Esophagus muscularis mucosa (tissue), 4 donors: Measurements from ENCODE around the gene GOLGA2. TPM values are rescaled to one million over a fixed set of nuclear protein-coding genes. Genes with fewer than 3 reads are reported as not detected.

Source experiments
- DNase-seq: peaks from one replicate; pipeline ENCODE4 v3.0.0-alpha.2; 2017; ENCODE audit errors: extremely low spot score
- H3K27ac ChIP-seq, 4 donors: fragments of 200-600 bp; sonication (generic); replicated peaks in 1 of 4; 1 replicate in 3 of 4; 2 replicates in 1 of 4; pipeline ENCODE4 v1.5.1; 2016 to 2019; ENCODE audit warnings: mild to moderate bottlenecking in 1 of 4
- H3K27me3 ChIP-seq, 4 donors: fragments of 200-600 bp; sonication (generic); one replicate each; pipeline versions ENCODE4 v1.5.1 to v1.6.0; 2016 to 2019
- H3K36me3 ChIP-seq, 4 donors: fragments of 200-600 bp; sonication (generic); one replicate each; pipeline ENCODE4 v1.5.1; 2016 to 2019
- H3K4me1 ChIP-seq, 4 donors: fragments of 200-600 bp; sonication (generic); one replicate each; pipeline ENCODE4 v1.5.1; 2016 to 2019
- H3K4me3 ChIP-seq, 4 donors: fragments of 200-600 bp; sonication (generic); 1 replicate in 2 of 4; 2 replicates in 2 of 4; pipeline ENCODE4 v1.5.1; 2016 to 2019; ENCODE audit warnings: mild to moderate bottlenecking in 4 of 4, moderate library complexity in 1 of 4
- H3K9me3 ChIP-seq, 4 donors: fragments of 200-600 bp; sonication (generic); 1 replicate in 3 of 4; 2 replicates in 1 of 4; pipeline ENCODE4 v1.5.1; 2016 to 2019
- EP300 ChIP-seq: sonication (generic); formaldehyde crosslinking; IDR thresholded peaks from one replicate; pipeline ENCODE4 v1.6.1; 2017; ENCODE audit warnings: antibody characterized with exemption
- POLR2A ChIP-seq: fragments of 450-650 bp; IDR thresholded peaks from one replicate; pipeline ENCODE4 v1.6.1; 2017; ENCODE audit warnings: antibody characterized with exemption, moderate library complexity, mild to moderate bottlenecking, low read depth
- POLR2AphosphoS5 ChIP-seq, 2 donors: sonication (generic); formaldehyde crosslinking; IDR thresholded peaks; one replicate each; pipeline ENCODE4 v1.6.1; 2017; ENCODE audit warnings: antibody characterized with exemption in 2 of 2
- WGBS: methylation state at CpG from one replicate; pipeline ENCODE4 v1.1.5; 2018; 5-methylcytosine and 5-hydroxymethylcytosine counted together
- intact Hi-C: fragments of 100-400 bp; cut with DNase I; formaldehyde crosslinking; loops from one replicate; pipeline ENCODE4 v1.15.1; 2023
- total RNA-seq, 4 donors: library from RNA; depleted of rRNA; stranded (reverse); fragments of >200 nt; gene quantifications; one replicate each; pipeline versions ENCODE4 v1.1.0 to v1.2.1, GENCODE V29; 2016
- TF ChIP-seq, protein P1 (sequence below), 3 experiments: fragments of 200-600 bp in 2 of 3; fragments of 450-650 bp in 1 of 3; sonication (generic) in 2 of 3; IDR thresholded peaks; one replicate each; pipeline ENCODE4 v1.5.1; 2017 to 2019; ENCODE audit warnings: antibody characterized with exemption in 3 of 3, mild to moderate bottlenecking in 2 of 3, moderate library complexity in 1 of 3

The GOLGA2 gene
- total RNA-seq, 4 donors from 2014 or later = 71.1 to 108 (median 101) TPM

DNA sequence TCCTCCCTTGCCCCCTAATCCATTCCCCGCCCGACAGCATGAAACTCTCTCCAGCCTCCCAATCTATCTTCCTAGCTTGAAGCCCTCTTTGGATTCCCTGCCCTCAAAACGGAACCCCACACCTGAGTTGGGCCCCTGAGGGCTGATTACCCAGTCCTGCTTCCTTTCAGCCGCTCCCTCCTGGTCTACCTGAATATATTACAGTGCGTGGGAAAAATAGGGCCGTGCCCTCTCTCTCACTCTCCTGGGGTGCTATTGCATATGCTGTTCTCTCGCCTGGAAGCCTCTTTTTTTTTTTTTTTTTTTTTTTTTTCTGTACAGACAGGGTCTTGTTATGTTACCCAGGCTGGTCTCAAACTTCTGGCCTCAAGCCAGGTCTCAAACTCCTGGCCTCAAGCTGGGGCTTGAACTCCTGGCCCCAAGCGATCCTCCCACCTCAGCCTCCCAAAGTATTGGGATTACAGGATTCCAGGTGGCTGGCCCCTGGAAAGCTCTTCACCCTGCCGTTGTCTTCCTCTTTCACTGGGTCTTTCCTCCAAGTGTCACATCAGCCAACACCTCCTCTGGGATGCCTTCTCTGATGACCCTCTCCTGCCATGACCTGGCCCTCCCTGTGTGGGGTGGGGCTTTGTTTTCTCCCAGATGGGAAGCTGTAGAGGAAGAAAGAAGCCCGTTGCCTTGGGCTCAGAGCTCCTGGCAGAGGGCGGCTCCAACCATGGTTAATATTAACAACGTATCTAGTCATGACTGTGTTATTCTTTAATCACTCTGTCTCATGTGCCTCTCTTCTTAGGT lies 64.4 kb downstream of the GOLGA2 start:
- intact Hi-C loops = no loop called here
- Histone ChIP-seq H3K4me1 (peaks cover 0 to 35% (median 25%) of the 10 kb centered on the region in 4 donors), H3K36me3 (no peaks in the 10 kb centered on the region), H3K4me3 (no peak overlapping the region), H3K27ac (peak overlapping the region in 1 of 4 donors; percentile 27), H3K9me3 (no peaks in the 10 kb centered on the region), H3K27me3 (no peaks in the 10 kb centered on the region)
- TF ChIP-seq EP300 (no peak), POLR2AphosphoS5 (IDR thresholded peaks at IDR 0.05) (no peak), POLR2A (no peak)
- TF ChIP-seq, protein P1, sequence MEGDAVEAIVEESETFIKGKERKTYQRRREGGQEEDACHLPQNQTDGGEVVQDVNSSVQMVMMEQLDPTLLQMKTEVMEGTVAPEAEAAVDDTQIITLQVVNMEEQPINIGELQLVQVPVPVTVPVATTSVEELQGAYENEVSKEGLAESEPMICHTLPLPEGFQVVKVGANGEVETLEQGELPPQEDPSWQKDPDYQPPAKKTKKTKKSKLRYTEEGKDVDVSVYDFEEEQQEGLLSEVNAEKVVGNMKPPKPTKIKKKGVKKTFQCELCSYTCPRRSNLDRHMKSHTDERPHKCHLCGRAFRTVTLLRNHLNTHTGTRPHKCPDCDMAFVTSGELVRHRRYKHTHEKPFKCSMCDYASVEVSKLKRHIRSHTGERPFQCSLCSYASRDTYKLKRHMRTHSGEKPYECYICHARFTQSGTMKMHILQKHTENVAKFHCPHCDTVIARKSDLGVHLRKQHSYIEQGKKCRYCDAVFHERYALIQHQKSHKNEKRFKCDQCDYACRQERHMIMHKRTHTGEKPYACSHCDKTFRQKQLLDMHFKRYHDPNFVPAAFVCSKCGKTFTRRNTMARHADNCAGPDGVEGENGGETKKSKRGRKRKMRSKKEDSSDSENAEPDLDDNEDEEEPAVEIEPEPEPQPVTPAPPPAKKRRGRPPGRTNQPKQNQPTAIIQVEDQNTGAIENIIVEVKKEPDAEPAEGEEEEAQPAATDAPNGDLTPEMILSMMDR (IDR thresholded peaks at IDR 0.05) = no peak
- 72% methylated on average over 12 of the region's 12 CpGs for WGBS
- DNase-seq = no peak

DNA sequence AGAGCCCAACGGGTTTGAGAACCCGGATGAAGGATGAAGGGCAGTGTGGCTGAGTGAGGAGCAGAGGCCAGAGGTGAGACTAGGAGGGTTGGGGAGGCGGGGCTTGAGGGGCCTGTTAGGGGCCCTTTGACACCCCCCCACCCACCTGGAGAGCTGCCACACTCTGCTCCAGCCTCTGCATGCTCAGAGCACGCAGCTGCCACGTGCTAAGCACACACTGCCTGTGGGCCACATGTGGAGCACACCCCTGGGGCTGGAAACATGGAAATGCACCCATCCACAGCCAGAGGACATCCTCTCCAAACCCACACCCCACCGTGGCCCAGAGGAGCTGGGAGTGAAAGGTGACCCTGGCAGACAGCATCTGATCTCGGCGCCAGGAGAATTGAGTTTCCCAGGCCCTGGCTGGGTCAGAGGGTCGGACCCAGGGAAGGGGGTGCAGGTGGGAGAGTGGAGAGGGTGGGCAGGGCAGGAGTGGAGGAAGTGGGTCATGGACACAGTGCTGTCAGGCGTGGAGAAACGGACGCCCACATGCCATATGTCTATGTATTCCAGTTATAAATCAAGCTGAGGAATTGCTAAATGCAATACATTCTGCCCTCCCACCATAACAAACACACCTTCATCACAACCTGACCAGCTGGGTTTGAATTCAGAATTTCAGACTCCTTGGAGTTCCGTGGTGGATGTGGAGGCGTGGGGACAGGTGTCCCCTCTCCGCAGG lies 66.7 kb downstream of the GOLGA2 start:
- H3K27ac ChIP-seq = no peak overlapping the region
- TF ChIP-seq POLR2AphosphoS5 (IDR thresholded peaks at IDR 0.05) (no peak), POLR2A (no peak)
- TF ChIP-seq, protein P1 (IDR thresholded peaks at IDR 0.05) = no peak

DNA sequence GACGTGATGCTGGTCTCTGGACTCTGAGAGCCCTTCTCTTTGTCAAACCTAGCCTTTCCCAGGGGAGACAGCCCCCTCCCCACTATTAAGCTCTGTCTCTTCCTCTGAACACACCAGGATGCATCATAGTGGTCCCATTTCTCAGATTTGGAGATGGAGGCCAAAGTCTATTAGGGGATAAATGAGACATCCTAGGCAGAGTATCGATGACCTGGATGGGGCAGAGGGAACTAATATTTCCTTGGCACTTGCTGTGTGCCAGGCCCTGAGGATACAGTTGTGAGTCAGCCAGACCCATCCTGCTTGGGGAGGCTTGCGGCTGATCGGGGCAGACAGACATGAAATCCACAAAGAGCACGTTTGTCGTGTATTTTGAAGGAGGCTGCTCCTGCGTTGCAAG lies 67.4 kb downstream of the GOLGA2 start:
- H3K36me3 ChIP-seq = no peaks in the 10 kb centered on the region
- WGBS = 96% methylated on average over 7 of the region's 7 CpGs
- peaks cover 0 to 19% (median 3%) of the 10 kb centered on the region in 4 donors for H3K27me3 ChIP-seq
- intact Hi-C loops = no loop called here
- no peak for DNase-seq
- TF ChIP-seq POLR2A = no peak
- TF ChIP-seq, protein P1 (IDR thresholded peaks at IDR 0.05) = no peak
- TF ChIP-seq POLR2AphosphoS5 (IDR thresholded peaks at IDR 0.05) = no peak
- TF ChIP-seq EP300 = no peak
- peaks cover 11 to 36% (median 29%) of the 10 kb centered on the region in 4 donors for H3K4me1 ChIP-seq
- no peak overlapping the region for H3K27ac ChIP-seq
- no peak overlapping the region for H3K4me3 ChIP-seq
- no peaks in the 10 kb centered on the region for H3K9me3 ChIP-seq

More for the DNA sequence above, 66.7 kb downstream of the GOLGA2 start:
- intact Hi-C loops = no loop called here
- Histone ChIP-seq H3K4me3 (no peak overlapping the region), H3K9me3 (no peaks in the 10 kb centered on the region), H3K27me3 (peaks cover 0 to 12% (median 0%) of the 10 kb centered on the region in 4 donors), H3K36me3 (no peaks in the 10 kb centered on the region), H3K4me1 (peaks cover 3 to 29% (median 21%) of the 10 kb centered on the region in 4 donors)
- WGBS = 71% methylated on average over 14 of the region's 15 CpGs
- DNase-seq = no peak

DNA sequence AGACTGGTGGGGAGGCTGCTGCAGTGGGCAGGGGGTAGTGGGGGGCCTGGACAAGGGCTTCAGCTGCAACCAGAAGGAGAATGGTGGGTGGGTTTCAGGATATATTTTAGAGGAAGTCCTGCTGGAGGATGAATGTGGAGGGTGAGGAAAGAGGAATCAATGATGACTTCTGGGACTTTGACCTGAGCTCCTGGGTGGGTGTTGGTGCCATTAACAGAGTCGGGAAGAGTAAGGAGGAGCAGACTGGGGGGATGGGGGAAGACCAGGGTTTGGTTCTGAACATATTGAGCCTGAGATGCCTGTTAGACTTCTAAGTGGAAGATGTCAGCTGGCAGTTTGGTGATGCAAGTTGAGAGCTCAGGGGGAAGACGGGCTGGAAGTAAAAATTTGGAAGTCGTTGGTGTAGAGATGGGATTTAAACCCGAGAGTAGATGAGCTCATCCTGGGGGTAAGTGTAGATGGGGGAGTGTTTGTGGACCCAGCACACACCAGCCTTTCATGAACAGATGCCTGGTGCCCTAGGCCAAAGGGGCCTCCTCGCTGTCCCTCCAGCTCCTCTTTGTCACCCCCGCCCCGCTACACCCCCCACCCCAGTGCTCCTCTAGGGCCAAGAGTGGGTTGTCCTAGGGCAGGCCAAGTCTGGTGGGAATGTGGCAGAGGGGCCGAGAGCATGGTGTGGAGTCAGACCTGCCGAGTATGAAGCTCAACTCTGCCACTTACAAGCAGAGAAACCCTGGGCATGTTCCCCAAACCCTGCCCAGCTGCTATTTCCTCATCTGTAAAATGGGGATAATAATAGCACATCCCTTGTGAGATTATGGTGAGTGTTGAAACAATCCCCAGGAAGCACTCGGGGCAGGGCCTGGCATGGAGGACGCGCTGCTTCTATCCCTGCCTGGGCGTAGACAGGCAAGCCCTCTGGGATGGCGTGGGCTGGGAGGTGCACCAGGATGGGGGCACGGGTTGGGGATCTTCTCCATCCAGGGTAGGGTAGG lies 68.6 kb downstream of the GOLGA2 start:
- peaks cover 11 to 43% (median 35%) of the 10 kb centered on the region in 4 donors for H3K4me1 ChIP-seq
- DNase-seq = no peak
- no peaks in the 10 kb centered on the region for H3K9me3 ChIP-seq
- H3K4me3 ChIP-seq = no peak overlapping the region
- TF ChIP-seq POLR2A (no peak), EP300 (no peak), POLR2AphosphoS5 (IDR thresholded peaks at IDR 0.05) (no peak)
- TF ChIP-seq, protein P1 (IDR thresholded peaks at IDR 0.05) = no peak
- H3K27me3 ChIP-seq = peaks cover 0 to 21% (median 3%) of the 10 kb centered on the region in 4 donors
- peak overlapping the region in 1 of 4 donors; percentile 15 for H3K27ac ChIP-seq
- H3K36me3 ChIP-seq = no peaks in the 10 kb centered on the region
- 71% methylated on average over 10 of the region's 15 CpGs for WGBS
- intact Hi-C loops = no loop called here
